Vagina (tissue), 2 donors: ENCODE measurements around the gene ETV3.

Source experiments
- POLR2A ChIP-seq, 2 donors: fragments of 450-650 bp; IDR thresholded peaks; one replicate each; pipeline ENCODE4 v1.6.1; 2017; ENCODE audit warnings: antibody characterized with exemption in 2 of 2, mild to moderate bottlenecking in 2 of 2, moderate library complexity in 2 of 2
- TF ChIP-seq, protein P1 (sequence below), 3 experiments: fragments of 450-650 bp in 2 of 3; fragments of 200-600 bp in 1 of 3; sonication (generic) in 1 of 3; IDR thresholded peaks; one replicate each; pipeline ENCODE4 v1.5.1; 2017 to 2019; ENCODE audit warnings: antibody characterized with exemption in 3 of 3, mild to moderate bottlenecking in 2 of 3, moderate library complexity in 2 of 3

GRCh38 chr1:157113106-157113505 is 25.1 kb downstream of the ETV3 start:
- TF ChIP-seq, protein P1, sequence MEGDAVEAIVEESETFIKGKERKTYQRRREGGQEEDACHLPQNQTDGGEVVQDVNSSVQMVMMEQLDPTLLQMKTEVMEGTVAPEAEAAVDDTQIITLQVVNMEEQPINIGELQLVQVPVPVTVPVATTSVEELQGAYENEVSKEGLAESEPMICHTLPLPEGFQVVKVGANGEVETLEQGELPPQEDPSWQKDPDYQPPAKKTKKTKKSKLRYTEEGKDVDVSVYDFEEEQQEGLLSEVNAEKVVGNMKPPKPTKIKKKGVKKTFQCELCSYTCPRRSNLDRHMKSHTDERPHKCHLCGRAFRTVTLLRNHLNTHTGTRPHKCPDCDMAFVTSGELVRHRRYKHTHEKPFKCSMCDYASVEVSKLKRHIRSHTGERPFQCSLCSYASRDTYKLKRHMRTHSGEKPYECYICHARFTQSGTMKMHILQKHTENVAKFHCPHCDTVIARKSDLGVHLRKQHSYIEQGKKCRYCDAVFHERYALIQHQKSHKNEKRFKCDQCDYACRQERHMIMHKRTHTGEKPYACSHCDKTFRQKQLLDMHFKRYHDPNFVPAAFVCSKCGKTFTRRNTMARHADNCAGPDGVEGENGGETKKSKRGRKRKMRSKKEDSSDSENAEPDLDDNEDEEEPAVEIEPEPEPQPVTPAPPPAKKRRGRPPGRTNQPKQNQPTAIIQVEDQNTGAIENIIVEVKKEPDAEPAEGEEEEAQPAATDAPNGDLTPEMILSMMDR (IDR thresholded peaks at IDR 0.05), result no peak
- TF ChIP-seq POLR2A (IDR thresholded peaks at IDR 0.05), result no peak
